ENCODE data around the gene ABCE1. TPM values are rescaled to one million over a fixed set of nuclear protein-coding genes. Genes with fewer than 3 reads are reported as not detected.
A peak's percentile ranks its signal among the peaks of the same experiment; 100 is the strongest.

Gene ABCE1
- total and polyA plus RNA-seq, 11 donors, result 12.7 to 48.9 (median 40.1) TPM

- no peak for TF ChIP-seq CTCF (IDR thresholded peaks at IDR 0.05)
- no peak for TF ChIP-seq POLR2A (IDR thresholded peaks at IDR 0.05)
- no peak overlapping the region for H3K4me3 ChIP-seq
- H3K27ac ChIP-seq, result no peak overlapping the region
- H3K27me3 ChIP-seq, result no peaks in the 10 kb centered on the region
- intact Hi-C loops (cut with DNase I), result loop anchor here in 2 of 10 donors (10.0 kb wide), 1 partner anchor 919 kb away; no protein-coding TSS in a partner anchor
- H3K9me3 ChIP-seq, result peaks cover 0 to 14% (median 2%) of the 10 kb centered on the region in 12 donors
- peaks cover 0 to 22% (median 10%) of the 10 kb centered on the region in 12 donors for H3K4me1 ChIP-seq
- DNase-seq (no peak), ATAC-seq (no peak)
- WGBS, 4 donors, result 94 to 100% (median 98%) methylated on average over 2 of the region's 2 CpGs
- peaks cover 0 to 73% (median 66%) of the 10 kb centered on the region in 9 donors for H3K36me3 ChIP-seq
Measured at GRCh38 chr4:145093638-145094037, 4.5 kb upstream of the ABCE1 start.

GRCh38 chr4:145097331-145097820, 735 bp upstream of the ABCE1 start:
- Histone ChIP-seq H3K36me3 (peaks cover 0 to 36% (median 33%) of the 10 kb centered on the region in 9 donors), H3K27ac (peak overlapping the region; percentile 73 to 95 (median 91)), H3K9me3 (peaks cover 0 to 14% (median 2%) of the 10 kb centered on the region in 12 donors), H3K4me3 (peak overlapping the region; percentile 58 to 82 (median 70)), H3K4me1 (peaks cover 3 to 48% (median 33%) of the 10 kb centered on the region in 12 donors), H3K27me3 (no peaks in the 10 kb centered on the region)
- no peak for DNase-seq
- 7 to 11% (median 9%) methylated on average over 10 of the region's 10 CpGs for WGBS, 4 donors
- TF ChIP-seq POLR2A (IDR thresholded peaks at IDR 0.05) (no peak), CTCF (IDR thresholded peaks at IDR 0.05) (peak in 1 of 12 donors; percentile 23)
- ATAC-seq, result no peak
- intact Hi-C loops (cut with DNase I), result loop anchor here in 3 of 10 donors (5.0 to 10.0 kb wide), 2 partner anchors 515 to 923 kb away; no protein-coding TSS in a partner anchor

- peak in 3 of 4 donors; percentile 48 to 54 (median 49) for ATAC-seq
- intact Hi-C loops (cut with DNase I), result loop anchor here in 3 of 10 donors (5.0 to 10.0 kb wide), 2 partner anchors 514 to 924 kb away; no protein-coding TSS in a partner anchor
- H3K27me3 ChIP-seq, result no peaks in the 10 kb centered on the region
- peak in 4 of 5 donors; percentile 26 to 43 (median 34) for DNase-seq
- peaks cover 0 to 23% (median 22%) of the 10 kb centered on the region in 9 donors for H3K36me3 ChIP-seq
- 0 to 1% (median 0%) methylated on average over 9 of the region's 9 CpGs for WGBS, 4 donors
- H3K4me3 ChIP-seq, result peak overlapping the region; percentile 58 to 82 (median 70)
- H3K4me1 ChIP-seq, result peaks cover 3 to 61% (median 33%) of the 10 kb centered on the region in 12 donors
- peaks cover 0 to 7% (median 2%) of the 10 kb centered on the region in 12 donors for H3K9me3 ChIP-seq
- TF ChIP-seq CTCF (IDR thresholded peaks at IDR 0.05) (no peak), POLR2A (IDR thresholded peaks at IDR 0.05) (no peak)
- H3K27ac ChIP-seq, result peak overlapping the region; percentile 73 to 95 (median 91)
Measured at GRCh38 chr4:145098675-145099037, 545 bp downstream of the ABCE1 start.

GRCh38 chr4:145099653-145100052, 1.5 kb downstream of the ABCE1 start:
- H3K9me3 ChIP-seq, result no peaks in the 10 kb centered on the region
- peak overlapping the region in 9 of 12 donors; percentile 60 to 82 (median 74) for H3K4me3 ChIP-seq
- intact Hi-C loops (cut with DNase I), result loop anchor here in 3 of 10 donors (5.0 to 10.0 kb wide), 2 partner anchors 513 to 925 kb away; no protein-coding TSS in a partner anchor
- WGBS, 4 donors, result 28 to 37% (median 32%) methylated on average over 5 of the region's 5 CpGs
- H3K4me1 ChIP-seq, result peaks cover 3 to 64% (median 33%) of the 10 kb centered on the region in 12 donors
- DNase-seq (no peak), ATAC-seq (no peak)
- TF ChIP-seq CTCF (IDR thresholded peaks at IDR 0.05) (no peak), POLR2A (IDR thresholded peaks at IDR 0.05) (no peak)
- peak overlapping the region in 3 of 12 donors; percentile 90 to 95 (median 91) for H3K27ac ChIP-seq
- H3K27me3 ChIP-seq, result no peaks in the 10 kb centered on the region
- H3K36me3 ChIP-seq, result peaks cover 0 to 20% (median 18%) of the 10 kb centered on the region in 9 donors

All from heart left ventricle (tissue), 16 donors.